Uterus (tissue), 4 donors: Measurements from ENCODE around the gene COL27A1. TPM values are rescaled to one million over a fixed set of nuclear protein-coding genes. Genes with fewer than 3 reads are reported as not detected.

Experiments
- DNase-seq, 2 donors: peaks; one replicate each; pipeline ENCODE4 v3.0.0-alpha.2; 2019 to 2020
- H3K27ac ChIP-seq, 2 donors: fragments of 200-600 bp; sonication (generic); 1 replicate in 1 of 2; 2 replicates in 1 of 2; pipeline ENCODE4 v1.5.1; 2016 to 2018
- H3K27me3 ChIP-seq, 2 donors: fragments of 200-600 bp; sonication (generic); one replicate each; pipeline ENCODE4 v1.5.1; 2018 to 2019; ENCODE audit warnings: control low read depth in 1 of 2
- H3K36me3 ChIP-seq, 2 donors: fragments of 200-600 bp; sonication (generic); one replicate each; pipeline ENCODE4 v1.5.1; 2019; ENCODE audit warnings: control low read depth in 1 of 2
- H3K4me1 ChIP-seq, 2 donors: fragments of 200-600 bp; sonication (generic); one replicate each; pipeline ENCODE4 v1.5.1; 2018 to 2019; ENCODE audit warnings: control low read depth in 1 of 2
- H3K4me3 ChIP-seq, 2 donors: fragments of 200-600 bp; sonication (generic); 1 replicate in 1 of 2; 2 replicates in 1 of 2; pipeline ENCODE4 v1.5.1; 2018 to 2019; ENCODE audit warnings: mild to moderate bottlenecking in 1 of 2
- H3K9me3 ChIP-seq, 2 donors: fragments of 200-600 bp; sonication (generic); one replicate each; pipeline ENCODE4 v1.5.1; 2019; ENCODE audit warnings: control low read depth in 1 of 2
- POLR2A ChIP-seq, 2 donors: fragments of 450-650 bp; IDR thresholded peaks; one replicate each; pipeline ENCODE4 v1.6.1; 2016; ENCODE audit warnings: antibody characterized with exemption in 2 of 2, mild to moderate bottlenecking in 1 of 2, moderate library complexity in 1 of 2
- intact Hi-C: fragments of 100-400 bp; cut with DNase I; formaldehyde crosslinking; loops from one replicate; pipeline ENCODE4 v1.15.1; 2023; ENCODE audit warnings: low total_unique reads
- total RNA-seq, 4 donors: library from RNA; depleted of rRNA in 3 of 4; stranded (reverse); fragments of >200 nt in 3 of 4; gene quantifications; one replicate each; pipeline versions ENCODE4 v1.1.0 to v1.2.4, GENCODE V29; 2014 to 2023
- TF ChIP-seq, protein P1 (sequence below), 4 experiments: fragments of 200-600 bp in 2 of 4; fragments of 450-650 bp in 2 of 4; sonication (generic) in 2 of 4; IDR thresholded peaks; one replicate each; pipeline ENCODE4 v1.5.1; 2016 to 2019; ENCODE audit warnings: antibody characterized with exemption in 4 of 4, mild to moderate bottlenecking in 2 of 4, moderate library complexity in 1 of 4
- donor health status: DM: yes; HTN: yes; CAD: no.

Gene COL27A1
- total RNA-seq, 4 donors from 2014 or later: 7.9 to 52.9 (median 43.3) TPM

DNA sequence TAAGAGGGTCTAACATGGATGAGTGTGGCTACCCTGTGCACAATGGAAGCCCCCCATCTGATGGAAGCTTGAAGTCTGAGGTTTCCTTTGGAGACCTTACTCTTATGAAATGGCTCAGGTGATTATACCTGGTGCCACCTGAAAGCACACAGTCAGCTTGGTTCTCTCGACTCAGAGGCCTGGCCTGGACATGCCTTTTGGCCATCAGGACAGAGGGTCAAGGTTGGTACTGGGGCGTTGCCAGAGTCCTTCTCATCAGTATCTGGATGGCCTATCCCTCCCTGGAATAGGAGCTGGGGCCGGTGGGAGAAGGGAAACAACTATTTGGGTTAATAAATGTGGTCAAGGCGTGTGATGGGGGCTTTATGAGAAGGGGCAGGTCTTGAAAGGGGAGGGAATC is 48.9 kb downstream of the COL27A1 start:
- TF ChIP-seq POLR2A (IDR thresholded peaks at IDR 0.05): no peak
- TF ChIP-seq, protein P1, sequence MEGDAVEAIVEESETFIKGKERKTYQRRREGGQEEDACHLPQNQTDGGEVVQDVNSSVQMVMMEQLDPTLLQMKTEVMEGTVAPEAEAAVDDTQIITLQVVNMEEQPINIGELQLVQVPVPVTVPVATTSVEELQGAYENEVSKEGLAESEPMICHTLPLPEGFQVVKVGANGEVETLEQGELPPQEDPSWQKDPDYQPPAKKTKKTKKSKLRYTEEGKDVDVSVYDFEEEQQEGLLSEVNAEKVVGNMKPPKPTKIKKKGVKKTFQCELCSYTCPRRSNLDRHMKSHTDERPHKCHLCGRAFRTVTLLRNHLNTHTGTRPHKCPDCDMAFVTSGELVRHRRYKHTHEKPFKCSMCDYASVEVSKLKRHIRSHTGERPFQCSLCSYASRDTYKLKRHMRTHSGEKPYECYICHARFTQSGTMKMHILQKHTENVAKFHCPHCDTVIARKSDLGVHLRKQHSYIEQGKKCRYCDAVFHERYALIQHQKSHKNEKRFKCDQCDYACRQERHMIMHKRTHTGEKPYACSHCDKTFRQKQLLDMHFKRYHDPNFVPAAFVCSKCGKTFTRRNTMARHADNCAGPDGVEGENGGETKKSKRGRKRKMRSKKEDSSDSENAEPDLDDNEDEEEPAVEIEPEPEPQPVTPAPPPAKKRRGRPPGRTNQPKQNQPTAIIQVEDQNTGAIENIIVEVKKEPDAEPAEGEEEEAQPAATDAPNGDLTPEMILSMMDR (IDR thresholded peaks at IDR 0.05): no peak
- Histone ChIP-seq H3K27me3 (no peaks in the 10 kb centered on the region), H3K36me3 (no peaks in the 10 kb centered on the region), H3K4me3 (no peak overlapping the region), H3K27ac (no peak overlapping the region), H3K4me1 (no peaks in the 10 kb centered on the region), H3K9me3 (no peaks in the 10 kb centered on the region)
- intact Hi-C loops: no loop called here
- no peak for DNase-seq

GRCh38 chr9:114205171-114206015 is 50.1 kb downstream of the COL27A1 start:
- Histone ChIP-seq H3K4me1 (no peaks in the 10 kb centered on the region), H3K27me3 (no peaks in the 10 kb centered on the region), H3K36me3 (no peaks in the 10 kb centered on the region), H3K27ac (no peak overlapping the region), H3K4me3 (no peak overlapping the region), H3K9me3 (no peaks in the 10 kb centered on the region)
- DNase-seq: no peak
- intact Hi-C loops: no loop called here
- TF ChIP-seq POLR2A (IDR thresholded peaks at IDR 0.05): no peak
- TF ChIP-seq, protein P1 (IDR thresholded peaks at IDR 0.05): no peak

DNA sequence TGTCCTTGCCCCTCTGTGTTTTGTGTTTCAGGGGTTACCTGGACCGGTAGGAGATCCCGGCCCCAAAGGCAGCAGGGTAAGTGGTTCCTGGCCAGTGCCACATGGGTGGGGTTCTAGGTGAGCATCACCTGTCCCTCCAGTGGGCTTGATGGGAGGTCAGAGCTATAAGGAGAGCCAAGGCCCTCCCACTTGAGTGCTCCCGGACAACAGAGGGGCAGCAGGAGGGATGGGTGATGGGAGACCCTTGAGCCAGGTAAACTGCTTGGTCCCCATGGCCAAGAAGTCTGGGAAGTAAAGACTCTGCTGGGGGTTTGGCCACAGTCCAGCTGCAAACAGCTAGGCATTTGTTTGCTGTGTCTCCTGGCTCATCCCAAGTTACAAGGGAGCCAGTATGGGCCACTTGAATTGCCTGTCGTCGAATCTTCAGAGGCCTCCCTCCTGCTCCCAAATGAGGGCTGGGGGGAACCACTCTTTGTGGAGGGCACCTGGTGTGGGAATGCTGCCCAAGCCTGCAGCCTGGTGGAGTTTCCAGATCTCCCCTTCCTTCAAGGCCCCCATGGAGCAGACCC is 51.0 kb downstream of the COL27A1 start:
- H3K9me3 ChIP-seq: no peaks in the 10 kb centered on the region
- H3K4me1 ChIP-seq: no peaks in the 10 kb centered on the region
- H3K36me3 ChIP-seq: no peaks in the 10 kb centered on the region
- DNase-seq: no peak
- H3K27ac ChIP-seq: peak overlapping the region in 1 of 2 donors; percentile 26
- TF ChIP-seq POLR2A (IDR thresholded peaks at IDR 0.05): no peak
- TF ChIP-seq, protein P1 (IDR thresholded peaks at IDR 0.05): no peak
- H3K27me3 ChIP-seq: no peaks in the 10 kb centered on the region
- H3K4me3 ChIP-seq: no peak overlapping the region
- intact Hi-C loops: no loop called here

GRCh38 chr9:114207034-114207810 is 51.9 kb downstream of the COL27A1 start:
- Histone ChIP-seq H3K36me3 (no peaks in the 10 kb centered on the region), H3K27me3 (no peaks in the 10 kb centered on the region), H3K4me1 (no peaks in the 10 kb centered on the region), H3K27ac (peak overlapping the region in 1 of 2 donors; percentile 37), H3K9me3 (no peaks in the 10 kb centered on the region), H3K4me3 (no peak overlapping the region)
- TF ChIP-seq, protein P1 (IDR thresholded peaks at IDR 0.05): no peak
- TF ChIP-seq POLR2A (IDR thresholded peaks at IDR 0.05): no peak
- DNase-seq: peak; percentile 42 to 62
- intact Hi-C loops: no loop called here
